Measurements from ENCODE around the gene DLEC1.
"Not testable (repeated sequence)": the region's sequence is repeated elsewhere in the genome, so short reads cannot be mapped to it uniquely, and the experiment has no call there.

DNA sequence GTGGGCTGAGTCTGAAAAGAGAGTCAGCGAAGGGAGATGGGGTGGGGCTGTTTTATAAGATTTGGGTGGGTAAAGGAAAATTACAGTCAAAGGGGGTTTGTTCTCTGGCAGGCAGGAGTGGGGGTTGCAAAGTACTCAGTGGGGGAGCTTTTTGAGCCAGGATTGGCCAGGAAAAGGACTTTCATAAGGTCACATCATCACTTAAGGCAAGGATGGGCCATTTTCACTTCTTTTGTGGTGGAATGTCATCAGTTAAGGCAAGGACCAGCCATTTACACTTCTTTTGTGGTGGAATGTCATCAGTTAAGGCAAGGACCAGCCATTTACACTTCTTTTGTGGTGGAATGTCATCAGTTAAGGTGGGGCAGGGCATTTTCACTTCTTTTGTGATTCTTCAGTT, 44.2 kb downstream of the DLEC1 start:
- TF ChIP-seq, protein P1, sequence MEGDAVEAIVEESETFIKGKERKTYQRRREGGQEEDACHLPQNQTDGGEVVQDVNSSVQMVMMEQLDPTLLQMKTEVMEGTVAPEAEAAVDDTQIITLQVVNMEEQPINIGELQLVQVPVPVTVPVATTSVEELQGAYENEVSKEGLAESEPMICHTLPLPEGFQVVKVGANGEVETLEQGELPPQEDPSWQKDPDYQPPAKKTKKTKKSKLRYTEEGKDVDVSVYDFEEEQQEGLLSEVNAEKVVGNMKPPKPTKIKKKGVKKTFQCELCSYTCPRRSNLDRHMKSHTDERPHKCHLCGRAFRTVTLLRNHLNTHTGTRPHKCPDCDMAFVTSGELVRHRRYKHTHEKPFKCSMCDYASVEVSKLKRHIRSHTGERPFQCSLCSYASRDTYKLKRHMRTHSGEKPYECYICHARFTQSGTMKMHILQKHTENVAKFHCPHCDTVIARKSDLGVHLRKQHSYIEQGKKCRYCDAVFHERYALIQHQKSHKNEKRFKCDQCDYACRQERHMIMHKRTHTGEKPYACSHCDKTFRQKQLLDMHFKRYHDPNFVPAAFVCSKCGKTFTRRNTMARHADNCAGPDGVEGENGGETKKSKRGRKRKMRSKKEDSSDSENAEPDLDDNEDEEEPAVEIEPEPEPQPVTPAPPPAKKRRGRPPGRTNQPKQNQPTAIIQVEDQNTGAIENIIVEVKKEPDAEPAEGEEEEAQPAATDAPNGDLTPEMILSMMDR (IDR thresholded peaks at IDR 0.05) = not testable (repeated sequence)
- not testable (repeated sequence) for TF ChIP-seq POLR2A (IDR thresholded peaks at IDR 0.05)
